Liver (tissue), 3 donors: ENCODE data around the gene ENPP1.

Source experiments
- EGR1 ChIP-seq, 2 donors: IDR thresholded peaks; 2 replicates each; pipeline ENCODE4 v1.6.1; 2016 to 2018; ENCODE audit warnings: antibody characterized with exemption in 2 of 2, low read depth in 2 of 2
- GABPA ChIP-seq, 2 donors: IDR thresholded peaks in 1 of 2; conservative IDR thresholded peaks in 1 of 2; 2 replicates each; pipeline ENCODE4 v1.6.1; 2016; ENCODE audit warnings: antibody characterized with exemption in 2 of 2, mild to moderate bottlenecking in 1 of 2, moderate library complexity in 1 of 2
- HNF4A ChIP-seq, 2 donors: conservative IDR thresholded peaks; 2 replicates each; pipeline ENCODE4 v1.6.1; 2016; ENCODE audit warnings: antibody characterized with exemption in 2 of 2, mild to moderate bottlenecking in 2 of 2
- HNF4G ChIP-seq: IDR thresholded peaks from 2 replicates; pipeline ENCODE4 v1.6.1; 2016; ENCODE audit warnings: antibody characterized with exemption
- JUND ChIP-seq, 2 donors: IDR thresholded peaks; 2 replicates each; pipeline ENCODE4 v1.6.1; 2016; ENCODE audit warnings: antibody characterized with exemption in 2 of 2
- RAD21 ChIP-seq, 2 donors: IDR thresholded peaks; 2 replicates each; pipeline ENCODE4 v1.6.1; 2016; ENCODE audit warnings: antibody characterized with exemption in 2 of 2, mild to moderate bottlenecking in 2 of 2
- SP1 ChIP-seq: IDR thresholded peaks from 2 replicates; pipeline ENCODE4 v1.6.1; 2018; ENCODE audit warnings: antibody characterized with exemption, mild to moderate bottlenecking
- TAF1 ChIP-seq: conservative IDR thresholded peaks from 2 replicates; pipeline ENCODE4 v1.6.1; 2016; ENCODE audit warnings: antibody characterized with exemption, mild to moderate bottlenecking
- YY1 ChIP-seq: IDR thresholded peaks from 2 replicates; pipeline ENCODE4 v1.6.1; 2016; ENCODE audit warnings: antibody characterized with exemption, mild to moderate bottlenecking
- TF ChIP-seq, protein P1 (sequence below): fragments of 150-350 bp; IDR thresholded peaks from 2 replicates; pipeline ENCODE4 v1.5.1; 2017; ENCODE audit warnings: improper control_type of control experiment, low read depth, low read length; ENCODE audit not compliant: missing input control
- TF ChIP-seq, protein P2 (sequence below): IDR thresholded peaks from 2 replicates; pipeline ENCODE4 v1.6.1; 2016; ENCODE audit warnings: antibody characterized with exemption, mild to moderate bottlenecking
- TF ChIP-seq, protein P3 (sequence below): IDR thresholded peaks from 2 replicates; pipeline ENCODE4 v1.6.1; 2016; ENCODE audit warnings: antibody characterized with exemption
- TF ChIP-seq, protein P4 (sequence below): IDR thresholded peaks from 2 replicates; pipeline ENCODE4 v1.6.1; 2016; ENCODE audit warnings: antibody characterized with exemption
- TF ChIP-seq, protein P5 (sequence below): IDR thresholded peaks from 2 replicates; pipeline ENCODE4 v1.6.1; 2016; ENCODE audit warnings: antibody characterized with exemption
- donor health status: healthy.
- donor health status: healthy.

DNA sequence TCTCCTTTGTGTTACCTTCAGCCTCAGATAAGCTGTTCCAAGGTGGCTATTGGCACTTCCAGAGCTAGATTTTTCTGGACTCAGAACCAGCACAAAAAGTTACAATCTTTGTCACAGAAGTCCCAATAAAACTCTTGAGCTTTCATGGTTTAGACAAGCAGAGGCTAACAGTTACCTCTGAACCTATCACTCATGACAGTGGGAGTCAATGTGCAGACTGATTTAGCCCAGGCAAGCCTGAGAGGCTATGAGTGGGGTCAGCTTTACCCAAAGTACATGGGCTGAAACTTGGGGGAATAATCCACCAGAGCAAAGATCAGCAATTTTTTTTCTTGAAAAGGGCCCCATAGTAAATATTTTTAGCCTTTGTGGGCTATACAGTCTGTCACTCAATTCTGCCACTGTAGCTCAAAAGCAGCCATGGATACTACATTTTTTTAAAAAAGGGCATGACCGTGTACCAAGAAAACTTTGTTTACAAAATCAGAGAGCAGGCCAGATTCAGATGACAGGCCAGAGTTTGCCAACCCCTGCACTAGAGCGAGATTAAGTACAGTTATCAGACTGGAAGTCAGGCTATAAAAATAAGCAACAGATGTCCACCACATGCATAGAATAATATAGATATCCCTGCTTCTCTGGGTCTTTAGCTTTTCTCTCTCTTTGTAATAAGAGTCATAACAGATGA is 123.4 kb downstream of the ENPP1 start:
- TF ChIP-seq, protein P1, sequence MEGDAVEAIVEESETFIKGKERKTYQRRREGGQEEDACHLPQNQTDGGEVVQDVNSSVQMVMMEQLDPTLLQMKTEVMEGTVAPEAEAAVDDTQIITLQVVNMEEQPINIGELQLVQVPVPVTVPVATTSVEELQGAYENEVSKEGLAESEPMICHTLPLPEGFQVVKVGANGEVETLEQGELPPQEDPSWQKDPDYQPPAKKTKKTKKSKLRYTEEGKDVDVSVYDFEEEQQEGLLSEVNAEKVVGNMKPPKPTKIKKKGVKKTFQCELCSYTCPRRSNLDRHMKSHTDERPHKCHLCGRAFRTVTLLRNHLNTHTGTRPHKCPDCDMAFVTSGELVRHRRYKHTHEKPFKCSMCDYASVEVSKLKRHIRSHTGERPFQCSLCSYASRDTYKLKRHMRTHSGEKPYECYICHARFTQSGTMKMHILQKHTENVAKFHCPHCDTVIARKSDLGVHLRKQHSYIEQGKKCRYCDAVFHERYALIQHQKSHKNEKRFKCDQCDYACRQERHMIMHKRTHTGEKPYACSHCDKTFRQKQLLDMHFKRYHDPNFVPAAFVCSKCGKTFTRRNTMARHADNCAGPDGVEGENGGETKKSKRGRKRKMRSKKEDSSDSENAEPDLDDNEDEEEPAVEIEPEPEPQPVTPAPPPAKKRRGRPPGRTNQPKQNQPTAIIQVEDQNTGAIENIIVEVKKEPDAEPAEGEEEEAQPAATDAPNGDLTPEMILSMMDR: no peak
- TF ChIP-seq, protein P2, sequence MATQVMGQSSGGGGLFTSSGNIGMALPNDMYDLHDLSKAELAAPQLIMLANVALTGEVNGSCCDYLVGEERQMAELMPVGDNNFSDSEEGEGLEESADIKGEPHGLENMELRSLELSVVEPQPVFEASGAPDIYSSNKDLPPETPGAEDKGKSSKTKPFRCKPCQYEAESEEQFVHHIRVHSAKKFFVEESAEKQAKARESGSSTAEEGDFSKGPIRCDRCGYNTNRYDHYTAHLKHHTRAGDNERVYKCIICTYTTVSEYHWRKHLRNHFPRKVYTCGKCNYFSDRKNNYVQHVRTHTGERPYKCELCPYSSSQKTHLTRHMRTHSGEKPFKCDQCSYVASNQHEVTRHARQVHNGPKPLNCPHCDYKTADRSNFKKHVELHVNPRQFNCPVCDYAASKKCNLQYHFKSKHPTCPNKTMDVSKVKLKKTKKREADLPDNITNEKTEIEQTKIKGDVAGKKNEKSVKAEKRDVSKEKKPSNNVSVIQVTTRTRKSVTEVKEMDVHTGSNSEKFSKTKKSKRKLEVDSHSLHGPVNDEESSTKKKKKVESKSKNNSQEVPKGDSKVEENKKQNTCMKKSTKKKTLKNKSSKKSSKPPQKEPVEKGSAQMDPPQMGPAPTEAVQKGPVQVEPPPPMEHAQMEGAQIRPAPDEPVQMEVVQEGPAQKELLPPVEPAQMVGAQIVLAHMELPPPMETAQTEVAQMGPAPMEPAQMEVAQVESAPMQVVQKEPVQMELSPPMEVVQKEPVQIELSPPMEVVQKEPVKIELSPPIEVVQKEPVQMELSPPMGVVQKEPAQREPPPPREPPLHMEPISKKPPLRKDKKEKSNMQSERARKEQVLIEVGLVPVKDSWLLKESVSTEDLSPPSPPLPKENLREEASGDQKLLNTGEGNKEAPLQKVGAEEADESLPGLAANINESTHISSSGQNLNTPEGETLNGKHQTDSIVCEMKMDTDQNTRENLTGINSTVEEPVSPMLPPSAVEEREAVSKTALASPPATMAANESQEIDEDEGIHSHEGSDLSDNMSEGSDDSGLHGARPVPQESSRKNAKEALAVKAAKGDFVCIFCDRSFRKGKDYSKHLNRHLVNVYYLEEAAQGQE: no peak
- TF ChIP-seq JUND (IDR thresholded peaks at IDR 0.05) (no peak), TAF1 (no peak), SP1 (no peak), GABPA (IDR thresholded peaks at IDR 0.05 in 1 of 2, conservative IDR thresholded peaks at IDR 0.05 in 1 of 2) (no peak), HNF4G (no peak), YY1 (no peak), RAD21 (IDR thresholded peaks at IDR 0.05) (peak in 1 of 2 donors; percentile 7), HNF4A (conservative IDR thresholded peaks at IDR 0.05) (peak; percentile 9 to 28), EGR1 (IDR thresholded peaks at IDR 0.05; ENCODE audit: low read depth in 2 of 2) (no peak)
- TF ChIP-seq, protein P3, sequence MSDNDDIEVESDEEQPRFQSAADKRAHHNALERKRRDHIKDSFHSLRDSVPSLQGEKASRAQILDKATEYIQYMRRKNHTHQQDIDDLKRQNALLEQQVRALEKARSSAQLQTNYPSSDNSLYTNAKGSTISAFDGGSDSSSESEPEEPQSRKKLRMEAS: no peak
- TF ChIP-seq, protein P4, sequence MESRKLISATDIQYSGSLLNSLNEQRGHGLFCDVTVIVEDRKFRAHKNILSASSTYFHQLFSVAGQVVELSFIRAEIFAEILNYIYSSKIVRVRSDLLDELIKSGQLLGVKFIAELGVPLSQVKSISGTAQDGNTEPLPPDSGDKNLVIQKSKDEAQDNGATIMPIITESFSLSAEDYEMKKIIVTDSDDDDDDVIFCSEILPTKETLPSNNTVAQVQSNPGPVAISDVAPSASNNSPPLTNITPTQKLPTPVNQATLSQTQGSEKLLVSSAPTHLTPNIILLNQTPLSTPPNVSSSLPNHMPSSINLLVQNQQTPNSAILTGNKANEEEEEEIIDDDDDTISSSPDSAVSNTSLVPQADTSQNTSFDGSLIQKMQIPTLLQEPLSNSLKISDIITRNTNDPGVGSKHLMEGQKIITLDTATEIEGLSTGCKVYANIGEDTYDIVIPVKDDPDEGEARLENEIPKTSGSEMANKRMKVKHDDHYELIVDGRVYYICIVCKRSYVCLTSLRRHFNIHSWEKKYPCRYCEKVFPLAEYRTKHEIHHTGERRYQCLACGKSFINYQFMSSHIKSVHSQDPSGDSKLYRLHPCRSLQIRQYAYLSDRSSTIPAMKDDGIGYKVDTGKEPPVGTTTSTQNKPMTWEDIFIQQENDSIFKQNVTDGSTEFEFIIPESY: no peak
- TF ChIP-seq, protein P5, sequence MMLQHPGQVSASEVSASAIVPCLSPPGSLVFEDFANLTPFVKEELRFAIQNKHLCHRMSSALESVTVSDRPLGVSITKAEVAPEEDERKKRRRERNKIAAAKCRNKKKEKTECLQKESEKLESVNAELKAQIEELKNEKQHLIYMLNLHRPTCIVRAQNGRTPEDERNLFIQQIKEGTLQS: no peak
